ENCODE measurements around the gene CZIB. TPM values are rescaled to one million over a fixed set of nuclear protein-coding genes. Genes with fewer than 3 reads are reported as not detected.

Gene CZIB
- polyA plus RNA-seq, 3 donors, result 55.3 to 62.2 (median 58.2) TPM

GRCh38 chr1:53176452-53177208, 43.8 kb downstream of the CZIB start:
- H3K36me3 ChIP-seq (replicated peaks in 1 of 2; ENCODE audit: control insufficient read depth in 1 of 2, insufficient read depth in 2 of 2, low read length in 2 of 2), result no peaks in the 10 kb centered on the region
- H3K79me2 ChIP-seq (ENCODE audit: insufficient read depth, low read length), result no peaks in the 10 kb centered on the region
- Mint-ChIP-seq H3K27ac (no peak overlapping the region), H3K9me3 (no peaks in the 10 kb centered on the region), H3K4me3 (no peak overlapping the region), H3K4me1 (peaks cover 5% of the 10 kb centered on the region), H3K36me3 (no peaks in the 10 kb centered on the region), H3K27me3 (ENCODE audit: low read depth in 3 of 3) (peaks cover 4 to 19% (median 14%) of the 10 kb centered on the region in 3 donors)
- intact Hi-C loops (cut with micrococcal nuclease), result no loop called here
- H3K27ac ChIP-seq (ENCODE audit: low read depth in 1 of 2, low read length in 2 of 2), result no peak overlapping the region
- no peaks in the 10 kb centered on the region for H3K4me1 ChIP-seq (ENCODE audit: control insufficient read depth in 1 of 2, insufficient read depth in 2 of 2, low read length in 2 of 2)
- WGBS (ENCODE audit: insufficient coverage), result 90% methylated on average over 9 of the region's 10 CpGs
- no peak for TF ChIP-seq CTCF (IDR thresholded peaks at IDR 0.05)
- peaks cover 0 to 4% of the 10 kb centered on the region in 2 donors for H3K27me3 ChIP-seq (ENCODE audit: control insufficient read depth in 2 of 2, insufficient read depth in 2 of 2, low read length in 2 of 2)
- H3K9ac ChIP-seq (ENCODE audit: insufficient read depth, low read length, poor library complexity, severe bottlenecking), result no peak overlapping the region
- H3K4me2 ChIP-seq (replicated peaks; ENCODE audit: extremely low read depth, low read length, poor library complexity, severe bottlenecking), result no peak overlapping the region
- no peak overlapping the region for H2AFZ ChIP-seq (ENCODE audit: insufficient read depth, low read depth, low read length, poor library complexity, severe bottlenecking)
- H3K9me3 ChIP-seq (replicated peaks in 1 of 2; ENCODE audit: control insufficient read depth in 1 of 2, insufficient read depth in 1 of 2, low read length in 2 of 2), result no peaks in the 10 kb centered on the region
- DNase-seq, result no peak
- no peak overlapping the region for H3K4me3 ChIP-seq (replicated peaks in 1 of 3; ENCODE audit: low read depth in 2 of 3, low read length in 3 of 3)
- no peaks in the 10 kb centered on the region for H4K20me1 ChIP-seq (ENCODE audit: insufficient read depth, low read length)

- Histone ChIP-seq H3K4me2 (replicated peaks; ENCODE audit: extremely low read depth, low read length, poor library complexity, severe bottlenecking) (no peak overlapping the region), H3K9me3 (replicated peaks in 1 of 2; ENCODE audit: control insufficient read depth in 1 of 2, insufficient read depth in 1 of 2, low read length in 2 of 2) (no peaks in the 10 kb centered on the region), H3K27ac (ENCODE audit: low read depth in 1 of 2, low read length in 2 of 2) (no peak overlapping the region), H3K4me1 (ENCODE audit: control insufficient read depth in 1 of 2, insufficient read depth in 2 of 2, low read length in 2 of 2) (no peaks in the 10 kb centered on the region), H3K27me3 (ENCODE audit: control insufficient read depth in 2 of 2, insufficient read depth in 2 of 2, low read length in 2 of 2) (peaks cover 0 to 4% of the 10 kb centered on the region in 2 donors), H3K9ac (ENCODE audit: insufficient read depth, low read length, poor library complexity, severe bottlenecking) (no peak overlapping the region), H4K20me1 (ENCODE audit: insufficient read depth, low read length) (no peaks in the 10 kb centered on the region), H3K36me3 (replicated peaks in 1 of 2; ENCODE audit: control insufficient read depth in 1 of 2, insufficient read depth in 2 of 2, low read length in 2 of 2) (no peaks in the 10 kb centered on the region), H3K79me2 (ENCODE audit: insufficient read depth, low read length) (no peaks in the 10 kb centered on the region), H2AFZ (ENCODE audit: insufficient read depth, low read depth, low read length, poor library complexity, severe bottlenecking) (no peak overlapping the region), H3K4me3 (replicated peaks in 1 of 3; ENCODE audit: low read depth in 2 of 3, low read length in 3 of 3) (no peak overlapping the region)
- no peaks in the 10 kb centered on the region for H3K9me3 Mint-ChIP-seq
- DNase-seq, result no peak
- TF ChIP-seq CTCF (IDR thresholded peaks at IDR 0.05), result no peak
- peaks cover 4 to 15% (median 12%) of the 10 kb centered on the region in 3 donors for H3K27me3 Mint-ChIP-seq (ENCODE audit: low read depth in 3 of 3)
- peaks cover 5% of the 10 kb centered on the region for H3K4me1 Mint-ChIP-seq
- peak overlapping the region in 1 of 7 donors; percentile 48 for H3K27ac Mint-ChIP-seq
- intact Hi-C loops (cut with micrococcal nuclease), result no loop called here
- whole genome bisulfite sequencing (ENCODE audit: insufficient coverage), result 92% methylated on average over 8 of the region's 10 CpGs
- no peak overlapping the region for H3K4me3 Mint-ChIP-seq
- H3K36me3 Mint-ChIP-seq, result no peaks in the 10 kb centered on the region
Measured at GRCh38 chr1:53174971-53175913, 45.2 kb downstream of the CZIB start.

All from CD14-positive monocyte (primary cell).